ENCODE measurements around the gene FCER2. TPM values are rescaled to one million over a fixed set of nuclear protein-coding genes. Genes with fewer than 3 reads are reported as not detected.

FCER2 gene
- total and polyA plus RNA-seq, 2 of the 13 experiments (the other 11 are each of a cell fraction or from before 2014, with no cell fraction given): not detected

Other genes starting within 250 kb of the FCER2 start
- gene PEX11G, start 213.1 kb downstream of the FCER2 start, total RNA-seq (2016; rRNA removed; fragmentation: Illumina TruSeq; extraction: Trizol): not detected in 2 replicates
- not detected in 2 replicates for gene PEX11G, start 213.1 kb downstream of the FCER2 start, polyA plus RNA-seq (2011; rRNA removed)
- gene ZNF358, start 186.0 kb downstream of the FCER2 start, total RNA-seq (2016; rRNA removed; fragmentation: Illumina TruSeq; extraction: Trizol): 6.4 and 9.1 TPM in 2 replicates
- gene ZNF358, start 186.0 kb downstream of the FCER2 start, polyA plus RNA-seq (2011; rRNA removed): 36.3 and 37.0 TPM in 2 replicates
- 1.9 and 3.4 TPM in 2 replicates for gene MCOLN1, start 179.5 kb downstream of the FCER2 start, total RNA-seq (2016; rRNA removed; fragmentation: Illumina TruSeq; extraction: Trizol)
- gene MCOLN1, start 179.5 kb downstream of the FCER2 start, polyA plus RNA-seq (2011; rRNA removed): 11.6 and 15.7 TPM in 2 replicates
- gene PNPLA6, start 166.4 kb downstream of the FCER2 start, total RNA-seq (2016; rRNA removed; fragmentation: Illumina TruSeq; extraction: Trizol): 11.1 and 28.2 TPM in 2 replicates
- gene PNPLA6, start 166.4 kb downstream of the FCER2 start, polyA plus RNA-seq (2011; rRNA removed): 24.9 and 28.4 TPM in 2 replicates
- 9.1 and 11.8 TPM in 2 replicates for gene CAMSAP3, start 106.3 kb downstream of the FCER2 start, total RNA-seq (2016; rRNA removed; fragmentation: Illumina TruSeq; extraction: Trizol)
- 10.8 and 16.8 TPM in 2 replicates for gene CAMSAP3, start 106.3 kb downstream of the FCER2 start, polyA plus RNA-seq (2011; rRNA removed)
- 6.2 and 8.6 TPM in 2 replicates for gene XAB2, start 72.6 kb downstream of the FCER2 start, total RNA-seq (2016; rRNA removed; fragmentation: Illumina TruSeq; extraction: Trizol)
- gene XAB2, start 72.6 kb downstream of the FCER2 start, polyA plus RNA-seq (2011; rRNA removed): 23.9 and 28.4 TPM in 2 replicates
- 59.9 and 66.5 TPM in 2 replicates for gene PET100, start 72.3 kb downstream of the FCER2 start, total RNA-seq (2016; rRNA removed; fragmentation: Illumina TruSeq; extraction: Trizol)
- 20.0 and 22.3 TPM in 2 replicates for gene PET100, start 72.3 kb downstream of the FCER2 start, polyA plus RNA-seq (2011; rRNA removed)
- 0.80 TPM in 1 of 2 replicates, not detected in the other for gene PCP2, start 68.4 kb downstream of the FCER2 start, total RNA-seq (2016; rRNA removed; fragmentation: Illumina TruSeq; extraction: Trizol)
- 0.62 and 0.82 TPM in 2 replicates for gene PCP2, start 68.4 kb downstream of the FCER2 start, polyA plus RNA-seq (2011; rRNA removed)
- 17.8 and 22.8 TPM in 2 replicates for gene STXBP2, start 65.0 kb downstream of the FCER2 start, total RNA-seq (2016; rRNA removed; fragmentation: Illumina TruSeq; extraction: Trizol)
- 40.1 and 48.7 TPM in 2 replicates for gene STXBP2, start 65.0 kb downstream of the FCER2 start, polyA plus RNA-seq (2011; rRNA removed)
- gene RETN, start 33.1 kb downstream of the FCER2 start, total RNA-seq (2016; rRNA removed; fragmentation: Illumina TruSeq; extraction: Trizol): not detected in 2 replicates
- not detected in 2 replicates for gene RETN, start 33.1 kb downstream of the FCER2 start, polyA plus RNA-seq (2011; rRNA removed)
- gene MCEMP1, start 25.0 kb downstream of the FCER2 start, total RNA-seq (2016; rRNA removed; fragmentation: Illumina TruSeq; extraction: Trizol): not detected in 2 replicates
- not detected in 2 replicates for gene MCEMP1, start 25.0 kb downstream of the FCER2 start, polyA plus RNA-seq (2011; rRNA removed)
- 74.8 and 78.7 TPM in 2 replicates for gene TRAPPC5, start 21.3 kb downstream of the FCER2 start, total RNA-seq (2016; rRNA removed; fragmentation: Illumina TruSeq; extraction: Trizol)
- 38.5 and 53.6 TPM in 2 replicates for gene TRAPPC5, start 21.3 kb downstream of the FCER2 start, polyA plus RNA-seq (2011; rRNA removed)
- gene CLEC4G, start 30.0 kb upstream of the FCER2 start, total RNA-seq (2016; rRNA removed; fragmentation: Illumina TruSeq; extraction: Trizol): not detected in 2 replicates
- gene CLEC4G, start 30.0 kb upstream of the FCER2 start, polyA plus RNA-seq (2011; rRNA removed): not detected in 2 replicates
- not detected in 2 replicates for gene CD209, start 45.4 kb upstream of the FCER2 start, total RNA-seq (2016; rRNA removed; fragmentation: Illumina TruSeq; extraction: Trizol)
- gene CD209, start 45.4 kb upstream of the FCER2 start, polyA plus RNA-seq (2011; rRNA removed): not detected in 2 replicates
- not detected in 2 replicates for gene CLEC4M, start 61.1 kb upstream of the FCER2 start, total RNA-seq (2016; rRNA removed; fragmentation: Illumina TruSeq; extraction: Trizol)
- 0.07 TPM in 1 of 2 replicates, not detected in the other for gene CLEC4M, start 61.1 kb upstream of the FCER2 start, polyA plus RNA-seq (2011; rRNA removed)
- 1.3 and 1.7 TPM in 2 replicates for gene EVI5L, start 128.1 kb upstream of the FCER2 start, total RNA-seq (2016; rRNA removed; fragmentation: Illumina TruSeq; extraction: Trizol)
- gene EVI5L, start 128.1 kb upstream of the FCER2 start, polyA plus RNA-seq (2011; rRNA removed): 2.4 and 3.1 TPM in 2 replicates
- 0.07 TPM in 2 replicates for gene PRR36, start 172.3 kb upstream of the FCER2 start, total RNA-seq (2016; rRNA removed; fragmentation: Illumina TruSeq; extraction: Trizol)
- 0.17 TPM in 2 replicates for gene PRR36, start 172.3 kb upstream of the FCER2 start, polyA plus RNA-seq (2011; rRNA removed)
- 4.0 and 8.0 TPM in 2 replicates for gene LRRC8E, start 186.4 kb upstream of the FCER2 start, total RNA-seq (2016; rRNA removed; fragmentation: Illumina TruSeq; extraction: Trizol)
- 10.3 and 14.6 TPM in 2 replicates for gene LRRC8E, start 186.4 kb upstream of the FCER2 start, polyA plus RNA-seq (2011; rRNA removed)
- gene MAP2K7, start 201.7 kb upstream of the FCER2 start, total RNA-seq (2016; rRNA removed; fragmentation: Illumina TruSeq; extraction: Trizol): 8.7 and 10.8 TPM in 2 replicates
- 9.0 and 14.8 TPM in 2 replicates for gene MAP2K7, start 201.7 kb upstream of the FCER2 start, polyA plus RNA-seq (2011; rRNA removed)
- 0.83 and 1.0 TPM in 2 replicates for gene TGFBR3L, start 212.7 kb upstream of the FCER2 start, total RNA-seq (2016; rRNA removed; fragmentation: Illumina TruSeq; extraction: Trizol)
- 0.14 and 0.20 TPM in 2 replicates for gene TGFBR3L, start 212.7 kb upstream of the FCER2 start, polyA plus RNA-seq (2011; rRNA removed)
- gene SNAPC2, start 218.2 kb upstream of the FCER2 start, total RNA-seq (2016; rRNA removed; fragmentation: Illumina TruSeq; extraction: Trizol): 9.5 and 10.2 TPM in 2 replicates
- 12.7 and 14.9 TPM in 2 replicates for gene SNAPC2, start 218.2 kb upstream of the FCER2 start, polyA plus RNA-seq (2011; rRNA removed)
- gene CTXN1, start 224.0 kb upstream of the FCER2 start, total RNA-seq (2016; rRNA removed; fragmentation: Illumina TruSeq; extraction: Trizol): 0.11 and 0.36 TPM in 2 replicates
- gene CTXN1, start 224.0 kb upstream of the FCER2 start, polyA plus RNA-seq (2011; rRNA removed): 0.12 TPM in 1 of 2 replicates, not detected in the other
- 71.5 and 72.6 TPM in 2 replicates for gene TIMM44, start 241.5 kb upstream of the FCER2 start, total RNA-seq (2016; rRNA removed; fragmentation: Illumina TruSeq; extraction: Trizol)
- 42.9 and 49.4 TPM in 2 replicates for gene TIMM44, start 241.5 kb upstream of the FCER2 start, polyA plus RNA-seq (2011; rRNA removed)